H1 (cell line): ENCODE data around the gene CALD1. TPM values are rescaled to one million over a fixed set of nuclear protein-coding genes. Genes with fewer than 3 reads are reported as not detected.

Experiments
- ASH2L ChIP-seq: fragments of 200-600, 300-600 bp; sonication (generic); IDR thresholded peaks from one replicate; pipeline ENCODE4 v1.7.1; 2017; ENCODE audit warnings: low read length
- BRCA1 ChIP-seq: IDR thresholded peaks from 2 replicates; pipeline ENCODE4 v1.6.1; 2012; ENCODE audit warnings: low read depth, low read length, improper control_type of control experiment
- CTBP2 ChIP-seq: IDR thresholded peaks from 2 replicates; pipeline ENCODE4 v1.7.0; 2011; ENCODE audit warnings: borderline replicate concordance, mild to moderate bottlenecking, moderate library complexity, mixed read lengths, low read length; ENCODE audit not compliant: insufficient read depth, insufficient read length
- POLR2AphosphoS5 ChIP-seq: IDR thresholded peaks from 2 replicates; pipeline ENCODE4 v1.6.1; 2011; ENCODE audit warnings: low read depth, low read length
- SAP30 ChIP-seq: fragments of 300-600 bp; sonication (generic); IDR thresholded peaks from 2 replicates; pipeline ENCODE4 v1.7.1; 2012; ENCODE audit warnings: low read length, moderate library complexity, mild to moderate bottlenecking, inconsistent platforms; ENCODE audit not compliant: insufficient read depth, insufficient replicate concordance
- TAF1 ChIP-seq: IDR thresholded peaks from 2 replicates; pipeline ENCODE4 v1.6.1; 2011; ENCODE audit warnings: mild to moderate bottlenecking, low read depth, low read length
- TAF7 ChIP-seq: optimal IDR thresholded peaks from 2 replicates; pipeline ENCODE3; 2011; ENCODE audit warnings: low read depth, mild to moderate bottlenecking, inconsistent platforms, low read length, moderate library complexity, borderline replicate concordance
- polyA plus RNA-seq, 7 experiments: library from polyadenylated mRNA; depleted of rRNA in 3 of 7; stranded (reverse) in 5 of 7; unstranded in 2 of 7; fragments of >200 nt in 5 of 7; fragments of 200-250 nt in 2 of 7; gene quantifications; 1 replicate in 5 of 7; 2 replicates in 1 of 7; 4 replicates in 1 of 7; pipeline versions ENCODE4 v1.2.1 to v1.2.3, GENCODE V29; 2011 to 2013; ENCODE audit warnings: missing spikeins in 2 of 7, mixed read lengths in 2 of 7
- total RNA-seq: library from RNA; stranded (reverse); fragmentation: NEBNext Ultra II Directional; extraction: Animal tissue kit (Norgen Biotek cat#: 25700); gene quantifications from 2 replicates; pipeline ENCODE4 v1.2.1, GENCODE V29; 2021
- TF ChIP-seq, protein P1 (sequence below): IDR thresholded peaks from 2 replicates; pipeline ENCODE4 v1.6.1; 2012; ENCODE audit warnings: low read length, inconsistent platforms

CALD1 gene
- total and polyA plus RNA-seq, 2 of the 8 experiments (the other 6 are each of a cell fraction or from before 2014, with no cell fraction given), result 34.3 to 177 TPM

- TF ChIP-seq CTBP2 (no peak), POLR2AphosphoS5 (no peak), TAF7 (no peak), TAF1 (no peak), BRCA1 (no peak), ASH2L (no peak), SAP30 (no peak)
- TF ChIP-seq, protein P1, sequence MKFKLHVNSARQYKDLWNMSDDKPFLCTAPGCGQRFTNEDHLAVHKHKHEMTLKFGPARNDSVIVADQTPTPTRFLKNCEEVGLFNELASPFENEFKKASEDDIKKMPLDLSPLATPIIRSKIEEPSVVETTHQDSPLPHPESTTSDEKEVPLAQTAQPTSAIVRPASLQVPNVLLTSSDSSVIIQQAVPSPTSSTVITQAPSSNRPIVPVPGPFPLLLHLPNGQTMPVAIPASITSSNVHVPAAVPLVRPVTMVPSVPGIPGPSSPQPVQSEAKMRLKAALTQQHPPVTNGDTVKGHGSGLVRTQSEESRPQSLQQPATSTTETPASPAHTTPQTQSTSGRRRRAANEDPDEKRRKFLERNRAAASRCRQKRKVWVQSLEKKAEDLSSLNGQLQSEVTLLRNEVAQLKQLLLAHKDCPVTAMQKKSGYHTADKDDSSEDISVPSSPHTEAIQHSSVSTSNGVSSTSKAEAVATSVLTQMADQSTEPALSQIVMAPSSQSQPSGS, result no peak
Measured at GRCh38 chr7:134742688-134743350, 36.6 kb upstream of the CALD1 start (continued).
